Lower lobe of right lung (tissue), 2 donors: Measurements from ENCODE around the gene ATL3. TPM values are rescaled to one million over a fixed set of nuclear protein-coding genes. Genes with fewer than 3 reads are reported as not detected.

ENCODE experiments used
- ATAC-seq, 2 donors: fragments of 200-7000 bp; cut with Tn5 transposase; one replicate each; pipeline ENCODE4 v1.9.1; 2020 to 2022; ENCODE audit warnings: mild to moderate bottlenecking in 2 of 2, moderate library complexity in 2 of 2
- DNase-seq: peaks from one replicate; pipeline ENCODE4 v3.0.0-alpha.2; 2020
- H3K27ac ChIP-seq: fragments of 200-600 bp; one replicate; pipeline ENCODE4 v1.8.0; 2022
- H3K27me3 ChIP-seq: fragments of 200-600 bp; one replicate; pipeline ENCODE4 v1.8.0; 2022; ENCODE audit warnings: low read depth
- H3K36me3 ChIP-seq: fragments of 200-600 bp; one replicate; pipeline ENCODE4 v1.8.0; 2022; ENCODE audit warnings: mild to moderate bottlenecking
- H3K4me1 ChIP-seq: fragments of 200-600 bp; one replicate; pipeline ENCODE4 v1.8.0; 2022
- H3K4me3 ChIP-seq: fragments of 200-600 bp; one replicate; pipeline ENCODE4 v1.8.0; 2022; ENCODE audit warnings: mild to moderate bottlenecking
- H3K9me3 ChIP-seq: fragments of 200-600 bp; one replicate; pipeline ENCODE4 v1.8.0; 2022
- intact Hi-C: fragments of 100-400 bp; cut with DNase I; formaldehyde crosslinking; loops from one replicate; pipeline ENCODE4 v1.11.0; 2022
- total RNA-seq: library from RNA; stranded (reverse); fragmentation: NEBNext Ultra II Directional; extraction: Animal tissue kit (Norgen Biotek cat#: 25700); gene quantifications from one replicate; pipeline ENCODE4 v1.2.1, GENCODE V29; 2021
- TF ChIP-seq, protein P1 (sequence below): fragments of 200-600 bp; IDR thresholded peaks from one replicate; pipeline ENCODE4 v1.8.0; 2022; ENCODE audit warnings: antibody characterized with exemption, mild to moderate bottlenecking
- donor health status: DM: no; HTN: yes; CAD: no; lungs with severe emphysema.

Gene ATL3
- total RNA-seq, 1 donor from 2014 or later, result 72.8 TPM

DNA sequence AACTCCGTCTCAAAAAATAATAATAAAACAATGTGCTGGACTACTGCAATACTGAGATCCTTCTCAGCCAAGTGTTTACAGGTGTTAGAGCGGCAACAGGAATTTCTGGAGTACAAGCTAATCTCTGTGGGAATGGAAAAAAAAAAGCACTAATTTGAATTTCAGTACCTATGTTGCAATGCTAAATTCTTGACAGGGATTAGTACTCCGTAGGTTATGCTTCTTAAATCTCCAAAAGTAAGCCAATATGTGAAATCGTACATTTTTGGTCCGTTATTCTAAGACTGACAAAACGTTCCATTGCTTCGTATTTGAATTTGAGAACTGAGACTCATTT is 1.1 kb downstream of the ATL3 start:
- Histone ChIP-seq H3K4me1 (peaks cover 49% of the 10 kb centered on the region), H3K4me3 (peak overlapping the region; percentile 94), H3K36me3 (no peaks in the 10 kb centered on the region), H3K27me3 (no peaks in the 10 kb centered on the region), H3K9me3 (no peaks in the 10 kb centered on the region), H3K27ac (peak overlapping the region; percentile 99)
- ATAC-seq (no peak), DNase-seq (no peak)
- intact Hi-C loops, result no loop called here
- TF ChIP-seq, protein P1, sequence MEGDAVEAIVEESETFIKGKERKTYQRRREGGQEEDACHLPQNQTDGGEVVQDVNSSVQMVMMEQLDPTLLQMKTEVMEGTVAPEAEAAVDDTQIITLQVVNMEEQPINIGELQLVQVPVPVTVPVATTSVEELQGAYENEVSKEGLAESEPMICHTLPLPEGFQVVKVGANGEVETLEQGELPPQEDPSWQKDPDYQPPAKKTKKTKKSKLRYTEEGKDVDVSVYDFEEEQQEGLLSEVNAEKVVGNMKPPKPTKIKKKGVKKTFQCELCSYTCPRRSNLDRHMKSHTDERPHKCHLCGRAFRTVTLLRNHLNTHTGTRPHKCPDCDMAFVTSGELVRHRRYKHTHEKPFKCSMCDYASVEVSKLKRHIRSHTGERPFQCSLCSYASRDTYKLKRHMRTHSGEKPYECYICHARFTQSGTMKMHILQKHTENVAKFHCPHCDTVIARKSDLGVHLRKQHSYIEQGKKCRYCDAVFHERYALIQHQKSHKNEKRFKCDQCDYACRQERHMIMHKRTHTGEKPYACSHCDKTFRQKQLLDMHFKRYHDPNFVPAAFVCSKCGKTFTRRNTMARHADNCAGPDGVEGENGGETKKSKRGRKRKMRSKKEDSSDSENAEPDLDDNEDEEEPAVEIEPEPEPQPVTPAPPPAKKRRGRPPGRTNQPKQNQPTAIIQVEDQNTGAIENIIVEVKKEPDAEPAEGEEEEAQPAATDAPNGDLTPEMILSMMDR, result no peak

DNA sequence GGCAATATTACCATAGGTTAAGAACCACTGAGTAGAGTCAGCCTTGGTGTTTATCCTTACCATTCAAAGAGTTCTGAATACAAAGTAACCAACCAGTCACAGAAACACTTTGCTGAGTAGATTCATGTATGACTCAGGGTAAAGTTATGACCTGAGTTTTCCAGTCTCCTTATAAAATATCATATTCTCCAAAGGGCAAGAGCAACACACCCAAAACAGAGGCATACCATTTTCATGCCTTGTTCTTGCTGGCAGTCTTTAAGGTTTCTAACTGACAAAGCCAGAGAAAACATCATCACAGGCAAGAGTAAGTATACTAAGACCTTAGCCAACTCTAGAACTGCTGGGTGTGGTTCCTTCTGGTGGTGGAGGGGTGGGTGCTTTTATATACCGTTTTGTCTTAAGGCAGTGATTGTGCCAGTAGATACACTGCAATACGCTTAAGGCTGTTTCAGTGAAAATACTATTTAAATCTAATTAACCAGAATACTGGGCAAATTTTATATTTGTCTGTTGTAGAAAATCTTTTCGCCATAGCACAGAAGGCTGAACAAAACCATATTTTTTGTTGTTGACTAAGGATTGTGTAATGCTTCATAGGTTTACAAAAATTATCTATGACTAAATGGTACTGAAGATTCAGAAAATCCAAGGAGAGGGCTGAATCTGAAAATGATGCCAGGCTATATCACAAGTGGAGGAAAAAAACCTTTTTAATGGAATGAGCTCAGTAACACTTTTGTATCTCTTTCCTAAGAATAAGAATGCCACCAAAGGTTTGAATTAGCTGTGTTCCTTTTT is 3.0 kb downstream of the ATL3 start:
- TF ChIP-seq, protein P1, result no peak
- Histone ChIP-seq H3K4me3 (no peak overlapping the region), H3K4me1 (peaks cover 61% of the 10 kb centered on the region), H3K27ac (peak overlapping the region; percentile 15), H3K9me3 (no peaks in the 10 kb centered on the region), H3K27me3 (no peaks in the 10 kb centered on the region), H3K36me3 (no peaks in the 10 kb centered on the region)
- ATAC-seq (no peak), DNase-seq (no peak)
- intact Hi-C loops, result no loop called here

DNA sequence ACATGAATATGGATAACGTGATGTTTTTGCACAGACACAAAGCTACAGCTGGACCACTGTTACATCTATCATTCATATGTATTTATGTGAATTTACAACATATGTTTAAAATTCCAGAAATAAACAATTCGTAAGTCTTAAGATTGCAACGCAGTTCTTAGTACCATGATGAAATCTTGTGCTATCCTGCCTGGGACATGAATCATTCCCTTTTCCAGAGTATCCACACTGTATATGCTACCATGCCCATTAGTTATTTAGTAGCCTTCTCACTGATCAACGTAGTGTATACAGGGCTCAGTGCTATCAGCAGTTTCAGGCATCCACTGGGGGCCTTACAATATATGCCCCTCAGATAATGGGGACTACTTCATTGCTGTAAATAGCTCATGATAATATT is 4.3 kb downstream of the ATL3 start:
- Histone ChIP-seq H3K27me3 (no peaks in the 10 kb centered on the region), H3K4me1 (peaks cover 64% of the 10 kb centered on the region), H3K4me3 (no peak overlapping the region), H3K9me3 (no peaks in the 10 kb centered on the region), H3K36me3 (no peaks in the 10 kb centered on the region), H3K27ac (no peak overlapping the region)
- no peak for ATAC-seq
- no peak for DNase-seq
- intact Hi-C loops, result no loop called here
- TF ChIP-seq, protein P1, result no peak

DNA sequence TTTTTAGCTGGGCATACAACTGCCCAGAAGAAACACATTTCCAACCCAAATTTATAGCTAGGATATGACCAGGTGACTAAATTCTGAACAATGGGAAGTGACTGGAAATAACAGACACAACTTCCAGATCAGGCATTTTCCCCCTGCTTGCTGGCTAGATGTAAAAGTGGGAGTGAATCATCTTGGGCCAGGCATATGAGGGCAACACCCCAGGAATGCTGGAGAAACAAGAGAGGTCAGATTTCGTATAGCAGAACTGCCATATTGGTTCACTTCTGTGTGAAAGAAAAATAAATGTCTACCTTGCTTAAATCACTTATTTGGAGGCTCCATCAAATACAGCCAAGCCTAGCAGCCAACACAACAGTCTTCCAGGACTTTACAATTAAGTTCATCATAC is 7.4 kb downstream of the ATL3 start:
- Histone ChIP-seq H3K4me1 (peaks cover 51% of the 10 kb centered on the region), H3K36me3 (peaks cover 5% of the 10 kb centered on the region), H3K27me3 (no peaks in the 10 kb centered on the region), H3K4me3 (no peak overlapping the region), H3K9me3 (no peaks in the 10 kb centered on the region), H3K27ac (no peak overlapping the region)
- TF ChIP-seq, protein P1, result no peak
- DNase-seq (no peak), ATAC-seq (no peak)
- intact Hi-C loops, result no loop called here

DNA sequence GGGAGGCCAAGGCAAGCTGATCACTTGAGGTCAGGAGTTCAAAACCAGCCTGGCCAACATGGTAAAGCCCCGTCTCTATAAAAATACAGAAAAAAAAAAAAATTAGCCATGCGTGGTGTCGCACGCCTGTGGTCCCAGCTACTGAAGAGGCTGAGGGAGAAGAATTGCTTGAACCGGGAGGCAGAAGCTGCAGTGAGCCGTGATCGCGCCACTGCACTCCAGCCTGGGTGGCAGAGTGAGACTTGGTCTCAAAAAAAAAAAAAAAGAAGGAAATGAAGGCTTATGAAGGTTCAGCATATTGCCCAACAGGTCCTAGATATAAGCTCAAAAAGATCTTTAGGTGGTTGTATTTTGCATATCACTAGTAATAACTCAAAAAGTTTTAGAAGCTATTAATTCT is 10.2 kb downstream of the ATL3 start:
- peaks cover 24% of the 10 kb centered on the region for H3K4me1 ChIP-seq
- no peaks in the 10 kb centered on the region for H3K9me3 ChIP-seq
- peaks cover 31% of the 10 kb centered on the region for H3K36me3 ChIP-seq
- intact Hi-C loops, result no loop called here
- H3K4me3 ChIP-seq, result no peak overlapping the region
- DNase-seq (no peak), ATAC-seq (no peak)
- TF ChIP-seq, protein P1, result no peak
- no peak overlapping the region for H3K27ac ChIP-seq
- no peaks in the 10 kb centered on the region for H3K27me3 ChIP-seq
